Measurements from ENCODE around the gene STARD3.

STARD3 gene

DNA sequence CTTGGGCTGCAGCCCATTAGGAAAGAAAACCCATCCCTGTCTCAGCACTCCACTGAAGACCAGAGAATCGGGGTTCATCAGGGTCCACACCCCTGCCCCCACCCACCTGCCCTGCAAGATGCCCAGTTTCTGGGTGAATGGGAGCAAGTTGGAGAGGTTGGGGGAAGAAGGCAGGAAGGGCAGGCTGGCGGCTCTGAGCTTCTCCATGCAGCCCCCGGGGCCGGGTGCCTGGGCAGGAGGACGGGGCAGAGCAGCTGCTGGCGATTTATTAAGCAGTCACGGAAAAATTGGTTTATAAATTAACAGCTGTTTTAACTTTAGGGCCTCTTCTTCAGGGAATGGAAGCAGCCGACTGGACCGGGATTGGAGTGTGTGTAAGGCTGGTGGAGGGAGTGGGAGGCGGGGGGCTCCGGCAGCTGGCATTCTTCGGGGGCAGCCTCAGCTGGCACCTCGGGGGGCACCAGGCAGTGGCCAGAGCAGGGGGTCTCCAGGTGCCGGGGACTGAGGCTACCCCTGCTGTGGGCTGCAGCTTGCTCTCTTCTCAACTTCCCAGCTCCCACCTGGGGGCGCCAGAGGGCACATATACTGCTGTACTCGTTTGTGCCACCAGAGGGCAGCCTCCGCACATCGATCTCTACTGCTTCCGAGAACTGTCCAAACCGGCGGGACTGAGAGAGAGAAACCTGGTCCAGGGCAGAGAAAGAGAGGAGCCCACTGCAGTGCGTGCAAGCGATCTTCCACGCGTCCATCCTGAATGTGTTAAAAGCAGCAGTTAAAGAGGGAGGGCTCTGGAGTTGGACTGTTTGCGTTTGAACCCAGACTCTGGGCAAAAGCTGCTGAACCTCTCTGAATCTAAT, 15.2 kb upstream of the STARD3 start:
- peak; percentile 88 to 91 for DNase-seq

DNA sequence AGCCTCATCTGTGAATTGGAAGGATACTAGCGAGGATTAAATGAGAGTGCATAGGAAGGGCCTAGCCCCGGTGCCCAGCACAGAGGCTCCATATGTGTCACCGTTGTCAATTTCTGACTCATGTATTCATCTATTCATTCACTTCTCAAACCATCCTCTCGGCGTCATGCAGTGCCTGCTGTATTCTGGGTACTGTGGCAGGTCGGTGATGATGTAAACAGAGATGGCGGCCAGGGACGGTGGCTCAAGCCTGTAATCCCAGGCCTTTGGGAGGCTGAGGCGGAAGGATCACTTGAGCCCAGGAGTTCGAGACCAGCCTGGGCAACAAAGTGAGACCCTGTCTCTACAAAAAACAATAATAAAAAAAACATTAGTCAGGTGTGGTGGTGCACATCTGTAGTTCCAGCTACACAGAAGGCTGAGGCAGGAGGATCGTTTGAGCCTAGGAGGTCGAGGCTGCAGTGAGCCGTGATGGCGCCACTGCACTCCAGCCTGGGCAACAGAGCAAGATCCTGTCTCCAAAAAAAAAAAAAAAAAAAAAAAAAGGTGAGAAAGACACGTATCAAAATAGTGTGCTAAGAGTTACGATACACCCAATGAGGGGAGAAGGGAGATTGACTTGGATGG, 14.5 kb upstream of the STARD3 start:
- peak in 1 of 2 donors; percentile 52 for DNase-seq

DNA sequence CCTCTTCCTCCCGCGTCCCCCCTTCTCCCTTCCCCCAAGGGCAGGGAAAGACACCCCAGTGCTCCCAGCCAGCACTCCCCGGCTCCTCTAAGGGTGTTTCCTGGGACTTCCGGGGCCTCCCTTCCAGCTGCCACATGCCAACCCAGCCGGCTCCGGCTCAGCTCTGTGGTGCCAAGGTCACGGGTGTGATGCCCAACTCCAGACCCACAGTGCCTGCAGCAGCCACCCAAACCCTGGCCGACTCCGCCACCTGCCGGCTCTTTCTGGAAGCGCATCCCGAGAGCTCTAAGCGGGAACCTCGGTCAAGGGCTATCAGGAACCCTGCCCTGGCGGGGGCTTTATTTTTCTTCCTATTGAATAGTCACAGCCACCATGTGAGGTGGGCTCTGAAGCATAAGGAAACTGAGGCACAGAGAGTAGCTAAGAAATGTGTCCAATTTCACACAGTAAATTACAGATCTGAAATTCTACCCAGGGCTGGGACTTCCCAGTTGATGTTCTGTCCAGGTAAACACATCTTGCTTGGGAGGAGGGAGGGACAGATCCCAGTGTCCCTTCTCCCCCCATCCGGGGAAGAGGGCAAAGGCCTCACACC, 13.5 kb upstream of the STARD3 start:
- peak; percentile 86 to 88 for DNase-seq

DNA sequence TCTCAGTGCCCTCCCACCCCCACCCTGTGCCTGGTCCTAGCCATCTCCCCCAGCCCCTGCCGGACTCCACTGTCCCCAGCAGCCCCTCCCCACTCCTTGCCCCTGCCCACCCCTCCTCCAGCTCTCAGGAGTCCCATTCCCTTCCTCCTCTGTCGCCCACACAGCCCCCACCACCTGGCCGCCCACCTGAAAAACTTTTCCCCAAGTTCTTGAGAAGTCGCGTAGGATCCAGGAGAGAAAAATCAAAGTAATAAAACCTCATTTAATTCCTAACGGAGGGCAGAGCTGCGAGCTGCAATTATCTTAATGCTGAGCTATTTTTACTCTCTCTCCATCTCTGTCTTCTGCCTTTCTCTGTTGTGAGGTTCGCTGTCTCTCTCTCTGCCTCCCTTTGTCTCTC, 12.6 kb upstream of the STARD3 start:
- no peak for DNase-seq

DNA sequence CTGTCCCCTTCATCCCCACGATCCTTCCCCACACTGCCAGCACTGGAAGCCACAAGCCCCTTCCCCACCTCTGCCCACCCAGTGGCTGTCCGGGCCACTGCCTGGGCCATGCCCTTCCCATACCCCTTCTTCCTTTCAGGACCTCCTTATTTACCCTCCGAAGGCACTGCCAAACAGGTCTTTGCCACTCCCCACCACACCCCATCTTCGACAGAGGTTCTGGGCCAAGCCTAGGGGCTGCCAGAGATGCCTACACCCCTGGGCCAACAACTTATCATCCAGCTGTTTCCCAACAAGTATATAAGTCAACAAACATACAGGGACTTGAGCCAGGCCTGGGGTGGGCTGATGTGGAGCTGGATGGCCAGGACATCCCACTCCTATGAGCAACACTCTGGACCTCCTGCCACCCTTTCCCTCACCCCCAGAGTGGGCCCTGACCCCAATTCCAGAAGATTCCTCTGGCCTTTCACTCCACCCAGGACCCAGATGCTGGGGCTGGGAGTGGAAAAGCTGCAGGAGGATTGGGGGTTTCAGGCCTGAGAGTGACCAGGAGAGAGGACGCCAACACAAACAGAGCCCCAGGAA, 11.7 kb upstream of the STARD3 start:
- DNase-seq = no peak

DNA sequence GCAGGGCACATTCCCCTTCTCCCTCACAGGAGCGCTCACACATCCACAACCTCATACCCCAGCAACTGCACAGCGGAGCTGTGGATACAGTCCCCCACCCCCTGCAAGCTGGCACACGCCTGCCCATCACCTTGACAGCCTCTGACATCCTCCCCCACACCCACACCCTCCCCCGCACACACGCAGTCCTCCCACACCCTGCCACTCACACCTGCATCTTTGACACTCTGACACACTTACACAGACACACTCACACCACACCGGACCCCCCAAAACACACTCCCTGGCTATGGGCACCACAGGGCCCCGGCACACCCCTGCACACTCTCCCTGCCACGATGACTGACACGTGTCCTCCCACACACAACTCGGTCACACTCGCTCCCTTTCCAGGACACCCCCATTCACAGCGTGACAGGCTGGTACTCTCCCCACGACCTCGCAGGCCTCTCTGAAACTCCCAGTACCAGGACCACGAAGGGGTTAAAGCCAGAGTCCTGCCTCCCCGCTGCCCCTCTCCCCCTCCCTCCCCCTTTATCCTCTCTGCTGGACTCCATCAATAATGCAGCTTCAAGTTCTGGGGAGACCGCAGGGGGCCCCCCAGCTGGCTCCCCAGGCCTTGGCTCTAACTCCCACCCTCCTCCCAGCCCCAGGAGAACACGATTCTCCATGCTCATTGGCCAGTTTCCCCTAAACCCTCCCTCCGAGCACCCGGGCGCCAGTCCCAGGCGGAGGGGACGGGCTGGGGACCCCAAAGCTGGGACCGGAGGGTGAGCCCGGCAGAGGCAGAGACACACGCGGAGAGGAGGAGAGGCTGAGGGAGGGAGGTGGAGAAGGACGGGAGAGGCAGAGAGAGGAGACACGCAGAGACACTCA, 10.5 kb upstream of the STARD3 start, which contains the start of gene PPP1R1B:
TSS of gene PPP1R1B (plus strand) at position 782 of the 876 bp plus-strand sequence. CDS start 441 bp downstream, outside the sequence.
- DNase-seq = no peak

DNA sequence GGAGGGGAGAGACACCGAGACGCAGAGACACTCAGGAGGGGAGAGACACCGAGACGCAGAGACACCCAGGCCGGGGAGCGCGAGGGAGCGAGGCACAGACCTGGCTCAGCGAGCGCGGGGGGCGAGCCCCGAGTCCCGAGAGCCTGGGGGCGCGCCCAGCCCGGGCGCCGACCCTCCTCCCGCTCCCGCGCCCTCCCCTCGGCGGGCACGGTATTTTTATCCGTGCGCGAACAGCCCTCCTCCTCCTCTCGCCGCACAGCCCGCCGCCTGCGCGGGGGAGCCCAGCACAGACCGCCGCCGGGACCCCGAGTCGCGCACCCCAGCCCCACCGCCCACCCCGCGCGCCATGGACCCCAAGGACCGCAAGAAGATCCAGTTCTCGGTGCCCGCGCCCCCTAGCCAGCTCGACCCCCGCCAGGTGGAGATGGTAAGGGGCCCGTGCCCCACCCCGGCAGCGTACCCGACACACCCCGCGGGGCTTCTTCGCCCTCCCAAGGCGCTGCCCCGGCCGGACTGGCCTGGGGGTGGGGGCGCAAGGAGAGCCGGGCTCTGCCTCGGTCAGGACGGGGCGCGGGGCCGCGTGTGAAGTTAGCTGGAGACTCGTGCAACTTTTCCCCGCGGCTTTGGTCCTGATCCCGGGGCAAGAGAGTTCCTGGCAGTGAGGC, 9.8 kb upstream of the STARD3 start:
- no peak for DNase-seq

DNA sequence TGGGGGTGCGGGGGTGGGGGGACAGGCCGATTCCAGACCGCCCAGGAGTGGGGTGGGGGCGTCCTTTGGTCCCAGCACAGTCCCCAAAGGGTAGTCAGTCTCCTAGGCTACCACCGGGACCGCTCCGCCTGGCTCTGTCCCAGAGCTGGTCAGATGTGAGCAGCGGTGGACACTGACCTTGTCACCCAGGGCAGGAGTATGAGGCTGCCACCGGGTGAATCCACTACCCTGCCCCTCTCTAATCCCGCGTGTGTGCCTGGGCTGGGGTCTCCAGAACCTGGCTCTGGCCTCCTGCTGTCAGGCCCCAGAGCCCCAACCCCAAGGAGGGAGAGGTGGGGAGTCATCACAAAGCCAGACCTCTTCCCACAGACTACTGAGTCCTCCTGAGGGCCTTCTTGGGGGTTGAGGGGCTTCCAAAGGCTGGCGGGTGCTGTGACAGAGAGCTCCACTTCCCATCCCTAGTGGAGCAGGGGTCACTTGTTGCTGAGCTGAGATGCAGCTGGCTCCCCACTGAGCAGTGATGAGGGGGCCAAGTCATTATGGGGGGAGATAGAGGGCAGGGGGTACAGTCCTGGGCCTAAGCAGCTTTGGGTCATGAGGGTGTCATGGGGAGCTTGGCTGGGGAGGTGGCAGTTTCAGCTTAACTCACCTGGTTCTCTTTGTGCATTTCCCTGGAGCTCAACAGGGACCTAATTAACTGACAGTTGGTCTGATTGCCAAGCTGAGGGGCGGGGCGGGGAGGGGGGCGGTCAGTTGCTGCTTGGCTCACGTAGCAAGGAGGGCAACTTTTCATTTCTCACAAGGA, 9.0 kb upstream of the STARD3 start:
- no peak for DNase-seq

DNA sequence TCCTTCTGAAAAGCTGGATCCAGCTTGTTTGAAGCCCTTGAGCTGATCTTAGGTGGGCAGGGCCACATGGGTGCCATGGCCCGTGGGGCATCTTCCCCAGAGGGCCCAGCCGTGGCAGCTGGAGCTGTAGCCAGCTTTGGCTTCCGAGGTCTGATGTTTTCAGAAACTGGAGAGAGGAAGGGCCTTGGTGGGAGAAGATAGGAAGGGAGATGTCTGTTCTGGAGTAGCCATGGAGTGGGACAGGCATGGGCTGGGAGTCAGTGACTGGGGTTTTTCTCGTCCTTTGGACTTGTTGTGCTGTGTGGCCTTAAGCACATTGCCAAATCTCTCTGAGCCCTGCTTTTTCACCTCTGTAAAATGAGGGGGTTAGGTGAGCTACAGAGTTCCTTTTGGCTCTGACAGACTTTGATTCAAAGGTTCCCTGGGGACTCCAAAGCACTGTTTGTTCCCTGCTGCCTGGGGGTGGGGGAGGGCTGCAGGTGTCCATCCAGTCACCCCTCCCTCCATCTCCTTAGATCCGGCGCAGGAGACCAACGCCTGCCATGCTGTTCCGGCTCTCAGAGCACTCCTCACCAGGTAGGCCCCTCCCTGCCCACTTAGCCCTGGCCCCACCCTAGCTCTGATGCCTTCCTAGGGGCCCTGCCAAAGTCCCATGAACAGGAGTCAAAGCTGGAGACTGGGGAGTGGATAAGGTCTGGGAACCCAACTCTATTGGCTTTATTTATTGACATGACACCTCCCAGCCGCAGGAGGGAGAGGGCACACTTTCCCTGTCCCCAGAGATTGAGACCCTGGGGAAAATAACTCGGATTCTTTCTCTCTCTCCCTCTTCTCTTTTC, 8.1 kb upstream of the STARD3 start:
- no peak for DNase-seq

DNA sequence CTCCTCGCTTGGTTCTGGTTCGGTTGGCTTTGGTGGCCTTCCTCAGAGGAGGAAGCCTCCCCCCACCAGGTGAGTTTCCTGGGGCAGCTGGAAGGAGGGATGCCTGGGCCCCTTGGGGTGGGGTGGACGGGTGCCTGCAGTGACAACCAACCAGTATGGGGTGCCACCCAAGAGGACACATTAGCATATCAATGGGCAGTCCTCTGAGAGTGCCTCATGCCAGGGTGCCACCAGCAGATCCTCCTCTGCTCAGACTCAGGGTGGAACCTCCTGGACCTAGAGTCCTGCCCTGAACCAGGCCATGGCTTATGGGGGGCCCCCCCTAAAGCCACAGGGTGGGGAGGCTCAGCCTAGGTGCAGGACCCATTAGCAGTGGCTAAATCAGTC, 7.5 kb upstream of the STARD3 start:
- no peak for DNase-seq

DNA sequence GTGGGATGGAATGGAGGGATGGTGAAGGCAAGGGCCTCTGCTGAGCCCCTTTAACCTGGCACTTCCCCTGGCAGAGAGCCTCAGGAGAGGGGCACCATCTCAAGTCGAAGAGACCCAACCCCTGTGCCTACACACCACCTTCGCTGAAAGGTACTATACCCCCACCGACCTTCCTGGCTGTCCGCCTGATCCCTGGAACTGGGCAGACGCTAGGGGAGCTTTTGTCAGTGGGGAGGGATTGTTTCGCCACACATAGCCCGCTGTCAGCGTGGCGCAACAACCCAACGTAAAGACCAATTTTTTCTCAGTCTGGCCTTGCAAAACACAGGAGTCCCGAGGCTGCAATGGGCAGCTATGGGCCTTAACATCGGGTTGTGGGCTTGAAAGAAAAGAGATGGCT, 7.0 kb upstream of the STARD3 start:
- DNase-seq = peak in 1 of 2 donors; percentile 15

DNA sequence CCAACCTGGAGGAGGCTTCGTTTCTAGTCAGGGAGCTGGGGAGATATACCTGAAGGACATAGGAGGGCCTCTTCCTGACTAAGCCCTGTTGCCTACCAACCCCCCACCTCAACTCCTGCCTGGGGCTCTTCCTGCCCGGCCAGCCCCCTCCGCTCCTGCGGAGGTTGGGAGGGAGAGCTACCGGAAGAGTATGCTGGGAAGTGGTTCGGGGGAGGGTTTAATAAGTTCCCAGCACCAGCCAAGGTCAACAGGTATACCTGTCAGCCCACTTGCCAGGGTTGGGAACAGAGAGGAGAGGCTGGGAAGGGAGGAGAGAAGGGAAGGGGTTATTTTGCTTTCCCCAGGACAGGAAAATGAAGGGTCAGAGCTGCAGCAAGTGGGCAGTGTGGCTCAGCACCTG, 5.5 kb upstream of the STARD3 start:
- DNase-seq = no peak

DNA sequence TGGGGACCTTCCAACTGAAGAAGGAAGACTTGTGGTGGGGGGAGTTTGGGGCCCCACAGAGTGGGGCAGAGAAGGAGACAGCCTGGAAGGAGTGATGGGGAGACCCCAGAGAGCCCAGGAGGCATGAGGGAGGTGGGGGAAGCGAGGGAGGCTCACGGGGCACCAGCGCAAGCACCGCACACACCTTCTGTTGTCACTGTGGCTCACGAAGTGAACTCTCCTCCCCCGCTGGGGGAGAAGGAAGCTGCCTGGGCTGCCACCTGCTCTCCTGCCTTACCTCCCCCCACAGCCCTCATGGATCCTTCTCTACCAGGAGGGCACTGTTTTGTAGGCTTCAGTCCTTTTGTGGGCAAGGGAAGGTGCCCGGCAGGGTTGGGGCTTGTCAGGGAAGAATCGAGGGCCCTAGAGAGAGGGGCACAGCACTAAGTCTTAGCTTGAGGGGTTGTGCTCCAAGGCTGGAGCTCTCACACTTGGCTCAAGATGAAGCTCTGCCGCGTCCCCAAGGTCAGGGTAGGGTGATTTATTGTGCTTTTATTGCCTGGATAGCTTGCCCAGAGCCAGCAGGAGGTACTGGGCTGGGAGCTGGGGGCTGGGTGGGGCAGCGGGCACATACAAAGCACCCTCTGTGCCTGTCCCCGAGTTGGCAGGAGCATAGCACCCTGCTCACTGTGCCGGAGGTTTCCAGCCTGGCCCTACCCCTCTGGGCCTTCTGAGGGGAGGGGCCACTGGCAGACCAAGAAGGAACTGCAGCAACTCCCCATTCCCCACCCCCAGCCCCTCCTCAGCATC, 4.6 kb upstream of the STARD3 start:
- no peak for DNase-seq

DNA sequence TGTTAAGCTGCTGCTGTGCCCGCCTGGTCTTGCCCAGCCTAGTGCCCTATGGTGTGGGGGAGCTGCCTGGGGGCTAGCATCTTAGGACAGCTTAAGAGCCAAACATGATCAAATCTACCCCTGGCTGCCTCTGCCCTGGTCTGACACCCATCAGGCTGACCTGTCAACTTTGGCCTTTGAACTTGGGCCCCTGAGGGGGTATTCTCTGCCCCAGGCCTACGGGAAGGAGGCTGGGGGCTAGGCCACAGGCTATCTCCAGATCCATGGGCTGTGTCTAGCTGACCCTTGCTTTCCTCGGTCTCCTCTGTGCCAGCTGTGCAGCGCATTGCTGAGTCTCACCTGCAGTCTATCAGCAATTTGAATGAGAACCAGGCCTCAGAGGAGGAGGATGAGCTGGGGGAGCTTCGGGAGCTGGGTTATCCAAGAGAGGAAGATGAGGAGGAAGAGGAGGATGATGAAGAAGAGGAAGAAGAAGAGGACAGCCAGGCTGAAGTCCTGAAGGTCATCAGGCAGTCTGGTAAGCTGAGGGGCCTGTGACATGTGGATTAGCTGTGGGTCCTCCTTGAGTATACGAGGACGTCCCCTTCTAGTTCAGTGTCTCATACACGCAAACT, 3.3 kb upstream of the STARD3 start:
- DNase-seq = no peak

DNA sequence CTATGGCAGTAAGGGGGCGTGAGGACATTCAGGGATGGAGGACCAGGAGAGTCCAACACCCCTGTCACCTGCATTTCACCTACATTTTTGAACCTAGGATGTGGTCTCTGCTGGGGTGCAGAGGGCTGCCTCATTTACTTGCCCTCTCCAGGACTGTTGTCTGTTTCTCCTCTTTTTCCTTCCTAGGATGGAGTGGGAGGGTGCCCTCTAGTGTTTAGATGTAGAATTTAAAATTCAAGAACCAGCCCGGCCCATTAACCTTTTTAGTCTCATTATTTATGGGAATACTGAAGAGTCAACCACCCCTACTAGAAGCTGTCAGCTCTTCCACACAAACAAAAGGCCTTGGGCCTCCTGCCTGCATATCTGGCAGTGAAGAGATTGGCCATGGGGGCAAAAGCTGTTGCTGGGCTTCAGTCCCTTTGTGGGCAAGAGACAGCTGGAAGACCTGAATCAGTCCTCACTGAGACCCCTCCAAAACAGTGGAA, 2.5 kb upstream of the STARD3 start:
- DNase-seq = peak in 1 of 2 donors; percentile 57

DNA sequence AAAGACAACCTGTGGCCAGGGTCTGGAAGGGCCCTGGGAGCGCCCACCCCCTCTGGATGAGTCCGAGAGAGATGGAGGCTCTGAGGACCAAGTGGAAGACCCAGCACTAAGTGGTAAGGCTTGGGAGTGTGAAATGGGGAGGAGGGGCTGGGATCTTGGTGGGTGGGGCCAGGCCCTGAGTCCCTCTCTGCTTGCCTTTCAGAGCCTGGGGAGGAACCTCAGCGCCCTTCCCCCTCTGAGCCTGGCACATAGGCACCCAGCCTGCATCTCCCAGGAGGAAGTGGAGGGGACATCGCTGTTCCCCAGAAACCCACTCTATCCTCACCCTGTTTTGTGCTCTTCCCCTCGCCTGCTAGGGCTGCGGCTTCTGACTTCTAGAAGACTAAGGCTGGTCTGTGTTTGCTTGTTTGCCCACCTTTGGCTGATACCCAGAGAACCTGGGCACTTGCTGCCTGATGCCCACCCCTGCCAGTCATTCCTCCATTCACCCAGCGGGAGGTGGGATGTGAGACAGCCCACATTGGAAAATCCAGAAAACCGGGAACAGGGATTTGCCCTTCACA, 1.2 kb upstream of the STARD3 start:
- no peak for DNase-seq

DNA sequence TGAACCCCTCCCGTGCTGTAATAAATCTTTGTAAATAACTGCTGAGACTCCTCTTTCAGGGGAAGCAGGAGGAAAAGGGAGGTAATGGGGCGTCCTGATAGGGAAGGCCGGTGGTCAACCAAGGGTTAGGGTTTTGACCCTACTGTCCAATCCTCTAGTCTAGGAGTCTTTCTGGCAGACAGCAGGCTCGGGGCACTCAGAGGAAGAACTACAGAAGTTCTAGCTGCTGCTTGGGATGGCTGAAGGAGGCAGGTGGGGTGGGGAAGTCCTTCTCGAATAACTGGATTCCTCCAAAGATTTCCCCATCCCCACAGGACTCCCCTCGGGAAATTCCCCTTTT, 387 bp upstream of the STARD3 start:
- no peak for DNase-seq

DNA sequence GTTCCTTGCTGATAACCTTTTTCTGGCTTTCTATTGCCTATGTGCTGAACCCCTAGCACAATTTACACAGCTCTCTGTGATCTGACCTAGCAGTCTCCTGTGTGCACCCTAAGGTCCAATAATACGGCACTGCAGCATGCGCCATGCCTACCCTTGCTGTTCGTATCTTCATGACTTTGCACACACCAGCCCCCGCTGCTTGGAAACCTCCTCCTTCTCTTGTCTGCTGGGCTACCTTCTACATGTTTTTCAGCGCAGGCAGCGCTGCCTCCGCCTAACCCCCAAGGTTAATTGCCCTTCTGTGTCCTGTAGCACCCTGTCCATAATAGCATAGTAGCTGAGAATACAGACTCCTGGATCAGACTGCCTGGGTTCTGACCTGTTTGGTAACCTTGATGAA, 1.4 kb downstream of the STARD3 start:
- DNase-seq = no peak
